GM18867 (cell line): ENCODE data around the gene NRXN3.
"Not testable (repeated sequence)": the region's sequence is repeated elsewhere in the genome, so short reads cannot be mapped to it uniquely, and the experiment has no call there.

Experiments used
- ATAC-seq: cut with Tn5 transposase; IDR thresholded peaks from one replicate; pipeline ENCODE4 v1.9.1; 2021; ENCODE audit warnings: mild to moderate bottlenecking, moderate library complexity; ENCODE audit not compliant: unreplicated experiment

The NRXN3 gene

DNA sequence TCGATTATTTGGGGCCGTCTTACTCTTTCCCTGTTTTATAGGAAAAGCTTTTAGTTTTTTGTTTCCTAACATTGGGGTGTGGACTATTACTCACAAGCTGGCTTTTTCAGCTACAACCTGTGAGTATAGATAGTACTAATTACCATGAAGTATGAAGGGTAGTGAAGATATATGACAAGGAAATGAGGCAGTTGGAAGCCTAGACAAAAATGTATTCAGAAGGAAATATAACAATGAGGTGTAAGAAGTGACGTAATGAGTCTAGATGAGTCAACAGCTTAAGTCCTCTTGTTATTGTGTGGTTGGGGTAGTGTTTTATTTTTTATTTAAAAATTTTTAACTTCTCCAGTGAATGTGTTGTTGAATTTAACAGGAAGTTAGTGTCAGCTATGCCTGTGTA is 804.5 kb downstream of the NRXN3 start:
- ATAC-seq, result no peak

DNA sequence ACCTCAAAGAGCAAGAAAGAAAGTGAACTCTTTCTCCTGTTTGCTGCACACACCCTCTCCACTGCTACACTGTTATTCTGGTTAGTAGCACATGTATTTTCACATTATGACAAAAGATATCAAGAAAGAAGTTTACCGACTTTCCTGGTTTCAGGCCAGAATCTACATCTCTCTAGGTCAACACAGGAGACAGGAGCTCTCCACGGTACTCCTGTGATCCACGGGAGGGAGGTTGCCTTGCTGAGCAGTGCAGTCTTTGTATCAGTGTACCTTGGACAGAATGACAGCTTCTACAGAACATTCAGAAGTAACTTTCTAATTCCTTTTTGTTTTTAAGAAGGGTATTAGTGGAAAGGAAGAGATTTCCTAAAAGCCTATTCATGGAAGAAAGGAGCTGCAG is 805.6 kb downstream of the NRXN3 start:
- ATAC-seq, result no peak

DNA sequence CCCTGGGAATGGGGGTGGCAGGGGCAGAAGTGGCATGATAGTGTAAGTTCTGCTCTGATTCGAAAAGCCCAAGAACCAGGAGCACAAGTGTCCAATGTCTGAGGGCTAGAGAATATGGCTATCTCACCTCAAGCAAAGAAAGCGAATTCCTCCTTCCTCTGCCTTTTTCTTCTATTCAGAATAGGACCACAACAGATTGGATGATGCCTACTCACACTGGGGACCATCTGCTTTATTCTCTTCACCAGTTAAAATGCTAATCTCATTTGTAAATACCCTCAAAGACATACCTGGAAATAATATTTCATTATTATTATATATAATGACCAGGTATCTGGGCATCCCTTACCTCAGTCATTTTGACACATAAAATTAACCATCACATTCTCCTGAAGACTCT is 808.7 kb downstream of the NRXN3 start:
- no peak for ATAC-seq

DNA sequence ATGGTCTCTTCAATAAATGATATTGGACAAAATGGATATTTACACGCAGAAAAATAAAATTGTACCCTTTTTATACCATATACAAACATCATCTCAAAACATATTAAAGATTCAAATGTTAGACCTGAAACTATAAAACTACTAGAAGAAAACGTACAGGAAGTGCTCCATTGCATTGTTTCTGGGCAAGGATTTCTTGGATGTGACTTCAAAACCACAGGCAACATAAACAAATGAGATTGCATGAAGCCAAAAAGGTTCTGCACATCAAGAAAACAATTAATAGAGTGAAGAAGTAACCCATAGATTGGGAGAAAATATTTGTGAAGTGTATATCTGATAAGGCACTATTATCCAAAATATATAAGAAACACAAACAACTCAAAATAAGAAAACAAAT is 812.4 kb downstream of the NRXN3 start:
- ATAC-seq, result no peak

DNA sequence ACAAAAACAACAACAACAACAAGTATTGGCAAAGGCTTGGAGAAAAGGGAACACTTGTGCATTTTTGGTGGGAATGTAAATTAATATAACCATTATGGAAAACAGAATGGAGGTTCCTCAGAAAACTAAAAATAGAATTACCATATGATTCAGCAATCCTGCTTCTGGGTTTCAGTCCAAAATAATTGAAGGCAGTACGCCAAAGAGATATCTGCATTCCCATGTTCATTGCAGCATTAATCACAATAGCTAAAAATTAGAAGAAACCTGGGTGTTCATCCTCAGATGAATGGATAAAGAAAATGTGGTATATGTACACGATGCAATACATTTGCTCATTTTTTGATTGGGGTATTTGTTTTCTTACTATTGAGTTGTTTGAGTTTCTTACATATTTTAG is 813.0 kb downstream of the NRXN3 start:
- no peak for ATAC-seq

DNA sequence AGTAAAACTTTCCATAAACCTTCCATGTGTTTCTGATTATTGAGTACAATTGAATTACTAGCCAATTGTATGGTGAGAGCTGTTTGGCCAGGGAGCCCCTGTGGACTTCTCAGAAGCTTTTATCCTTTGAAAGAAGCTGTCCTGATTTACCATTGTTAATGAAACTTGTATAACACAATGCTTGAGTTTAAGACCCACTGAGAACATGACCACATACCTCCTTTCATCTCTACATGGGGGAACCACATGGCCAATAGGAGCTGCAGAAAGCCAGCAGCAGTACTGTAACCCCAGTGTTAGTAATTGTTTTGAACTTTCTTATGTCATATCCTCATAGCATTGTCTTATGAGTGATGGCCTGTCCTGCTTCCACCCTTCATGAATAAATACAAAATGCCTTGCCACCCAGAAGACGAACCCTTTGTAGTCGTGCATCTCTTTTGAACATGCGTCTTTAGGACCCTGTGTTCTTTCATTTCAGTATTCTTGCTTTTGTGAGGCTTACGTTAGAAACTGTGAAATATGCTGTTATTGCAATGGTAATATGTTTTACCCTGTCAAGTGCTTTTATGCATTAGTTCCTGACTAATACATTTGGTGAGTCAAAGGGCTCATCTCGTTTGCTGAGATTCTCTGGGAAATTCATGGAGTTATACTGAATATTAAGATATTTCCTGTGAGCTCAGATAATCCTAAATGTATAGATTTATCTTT is 815.7 kb downstream of the NRXN3 start:
- ATAC-seq, result no peak

DNA sequence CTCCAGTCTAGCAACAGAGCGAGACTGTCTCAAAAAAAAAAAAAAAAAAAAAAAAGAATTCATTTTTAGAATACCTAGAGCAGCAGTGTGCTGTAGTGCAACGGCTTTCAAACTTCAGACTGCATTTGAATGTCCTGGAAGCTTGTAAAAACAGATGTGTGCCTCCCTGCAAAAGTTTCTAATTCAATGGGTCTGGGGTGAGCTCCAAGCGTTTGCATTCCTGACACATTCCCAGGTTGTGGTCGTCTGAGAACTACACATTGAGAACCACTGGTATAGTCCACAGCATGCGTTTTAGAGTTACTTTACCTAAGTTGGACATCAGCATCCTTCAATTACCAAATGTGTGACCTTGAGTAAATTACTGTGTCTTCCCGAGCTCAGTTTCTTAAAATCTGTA is 816.8 kb downstream of the NRXN3 start:
- no peak for ATAC-seq

DNA sequence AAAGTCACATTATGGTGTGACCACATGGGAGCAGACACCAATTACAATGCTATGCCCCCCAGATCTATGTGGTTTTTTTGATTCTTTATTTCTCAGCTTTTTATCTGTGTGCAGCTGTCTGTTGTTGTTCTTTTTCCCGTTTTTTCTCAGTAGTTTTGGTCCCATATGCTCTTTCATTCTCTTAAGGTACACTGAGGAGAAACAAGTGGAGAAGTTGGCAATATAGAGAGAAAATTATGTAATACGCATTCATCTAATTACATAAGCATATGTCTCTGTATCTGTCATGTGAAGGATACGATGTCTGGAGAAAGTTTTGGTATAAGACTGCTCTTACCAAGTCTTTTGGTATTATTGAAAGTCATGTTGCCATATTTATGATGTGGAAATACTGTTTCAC is 819.0 kb downstream of the NRXN3 start:
- ATAC-seq, result no peak

DNA sequence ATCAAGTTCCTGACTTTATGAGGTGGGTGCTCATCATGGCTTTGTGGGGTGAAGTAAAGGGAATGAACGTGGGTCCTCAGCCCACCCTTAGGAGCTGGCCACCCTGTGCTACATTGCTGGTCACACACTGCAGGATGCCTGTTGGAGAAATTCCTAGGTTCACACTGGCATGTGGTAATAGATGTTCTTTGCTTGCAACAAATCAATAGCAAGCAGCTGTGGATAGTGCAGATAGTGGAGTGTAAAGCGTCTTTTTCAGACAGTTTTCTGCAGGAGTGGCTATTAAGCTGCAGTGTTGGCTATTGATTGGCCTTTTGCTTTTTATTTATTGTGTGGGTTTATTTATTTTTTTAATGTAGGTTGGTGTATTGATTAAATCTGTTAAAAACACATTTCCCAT is 822.7 kb downstream of the NRXN3 start:
- no peak for ATAC-seq

DNA sequence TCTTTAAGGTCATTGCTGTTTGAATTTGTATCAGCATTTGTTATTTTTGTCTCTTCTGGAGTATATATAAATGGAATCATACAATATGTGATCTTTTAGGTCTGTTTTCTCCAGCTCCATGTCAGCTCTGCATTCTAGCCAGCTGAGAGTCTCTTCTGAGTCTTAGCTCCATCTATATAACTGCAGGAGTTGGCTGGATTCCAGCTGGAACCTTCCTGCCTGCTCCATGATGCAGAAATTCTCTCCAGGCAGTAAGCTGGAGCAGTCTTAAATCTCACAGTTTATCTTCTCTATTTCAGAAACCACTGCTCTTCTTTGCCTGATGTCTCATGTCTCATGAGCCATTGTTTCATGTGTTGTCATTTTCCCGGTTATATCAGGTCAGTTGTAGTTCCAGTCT is 827.6 kb downstream of the NRXN3 start:
- no peak for ATAC-seq

DNA sequence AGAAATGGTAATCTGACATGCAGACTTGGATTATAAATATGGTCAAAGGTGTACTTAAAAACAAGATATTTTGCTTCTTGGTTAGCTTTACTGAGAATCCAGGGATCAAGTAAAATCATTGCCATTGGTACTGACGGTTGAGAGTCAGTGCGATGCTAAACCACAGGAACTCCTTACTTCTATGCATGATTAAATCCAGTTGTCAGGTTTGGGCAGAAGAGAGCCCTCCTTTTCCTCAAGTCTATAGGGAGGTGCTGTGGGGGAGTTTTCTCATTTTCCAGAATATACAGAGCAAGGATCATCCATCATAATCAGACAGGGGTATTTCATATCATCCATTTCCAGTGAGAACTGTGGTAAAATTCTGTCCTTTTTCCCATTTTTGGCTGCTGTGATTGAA is 839.1 kb downstream of the NRXN3 start:
- ATAC-seq, result no peak

DNA sequence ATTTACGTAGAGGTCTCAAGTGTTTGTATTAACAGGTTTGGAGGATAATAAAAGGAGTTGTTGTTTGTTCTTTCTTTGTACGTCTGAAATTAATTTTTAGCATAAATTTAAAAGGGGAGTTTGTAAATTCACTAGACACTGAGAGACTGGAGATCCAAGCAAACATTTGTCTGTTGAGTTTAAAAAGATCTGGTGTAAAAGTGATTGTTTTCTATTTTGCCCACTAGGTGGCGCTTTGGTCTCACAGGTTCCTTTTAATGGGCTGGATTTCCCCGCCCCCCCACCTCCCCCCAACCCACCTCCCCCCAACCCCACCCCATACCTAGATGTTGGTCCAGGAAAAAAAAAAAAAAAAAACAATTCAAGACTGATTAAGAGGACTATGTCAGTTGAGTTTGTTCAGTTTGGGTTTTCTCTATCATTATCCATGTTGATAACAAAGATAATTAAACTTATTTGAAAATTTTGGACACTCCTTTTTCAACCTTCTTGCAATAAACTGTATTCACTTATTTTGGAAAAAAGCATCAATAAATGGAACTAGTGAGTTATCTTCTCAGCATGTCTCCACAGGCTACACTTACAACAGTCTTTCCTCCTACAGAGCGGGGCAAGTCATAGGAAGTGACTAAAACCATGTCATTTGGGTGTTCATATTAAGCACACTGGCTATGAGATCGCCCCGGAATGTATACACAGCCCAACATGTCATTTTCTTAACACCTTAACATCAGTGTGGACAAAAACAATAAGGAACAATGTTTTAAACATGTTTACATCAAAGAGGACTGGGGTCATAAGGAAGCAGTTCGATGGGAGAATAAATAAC is 841.1 kb downstream of the NRXN3 start:
- ATAC-seq, result no peak

DNA sequence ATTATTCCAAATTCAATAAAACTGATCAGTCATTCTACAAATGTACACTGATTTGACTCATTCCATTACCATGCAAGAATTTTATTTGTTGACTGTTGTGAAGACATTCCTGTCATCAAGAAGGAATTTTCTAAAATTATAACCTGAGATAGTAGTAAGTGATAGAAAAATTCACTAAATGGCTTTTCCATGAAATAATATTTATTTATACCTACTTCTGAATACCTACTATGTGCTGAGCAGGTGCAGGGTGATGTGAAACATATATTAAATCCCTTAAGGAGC is 841.7 kb downstream of the NRXN3 start:
- ATAC-seq, result no peak

DNA sequence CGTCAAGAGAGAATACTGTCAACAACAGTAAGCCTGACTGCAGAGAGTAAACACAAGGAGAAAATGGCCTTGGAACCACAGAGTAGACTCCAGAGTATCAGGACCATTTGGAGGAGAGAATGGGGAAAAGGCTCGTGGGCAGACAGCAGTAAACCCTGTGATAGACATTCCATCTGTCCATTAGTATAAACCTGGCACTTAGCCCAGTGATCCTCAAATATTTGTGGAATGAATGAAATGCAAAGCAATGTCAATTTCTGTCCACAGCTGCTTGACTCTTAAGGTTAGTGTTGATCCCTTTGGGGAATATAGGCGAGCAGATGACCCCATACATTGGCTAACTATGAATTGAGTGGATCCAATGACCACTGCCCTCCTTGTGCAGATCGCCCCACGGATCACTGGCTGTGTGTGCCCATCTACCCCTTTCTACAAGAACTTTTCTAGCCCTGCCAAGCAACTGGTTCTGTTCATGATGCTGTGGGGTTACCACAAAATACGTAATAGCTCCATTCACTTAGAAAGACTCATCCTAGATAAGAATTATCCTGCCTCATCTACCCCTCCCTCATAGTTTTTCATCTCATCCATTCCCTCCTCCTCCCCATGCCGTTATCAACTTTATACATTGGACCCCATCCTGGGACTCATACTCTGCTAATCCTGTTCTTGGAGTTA is 846.8 kb downstream of the NRXN3 start:
- ATAC-seq, result no peak

DNA sequence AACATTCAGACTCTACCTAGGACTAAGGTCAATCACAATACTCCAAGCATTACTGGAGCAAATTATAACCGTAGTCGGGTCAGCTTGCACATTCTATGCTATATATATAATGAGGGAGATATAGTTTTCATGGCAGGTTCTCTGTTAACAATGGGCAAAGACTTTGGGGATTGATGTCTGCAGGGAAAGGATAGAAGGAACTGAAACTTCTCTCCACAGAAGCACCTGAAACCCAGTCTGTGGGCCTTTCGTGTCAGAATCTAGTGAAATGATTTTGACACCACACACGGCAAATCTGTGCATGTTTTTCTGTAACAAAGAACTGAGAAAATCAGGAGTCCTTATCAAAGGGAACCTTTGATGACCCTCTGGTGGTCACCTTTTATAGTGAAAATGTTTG is 847.4 kb downstream of the NRXN3 start:
- ATAC-seq, result no peak

DNA sequence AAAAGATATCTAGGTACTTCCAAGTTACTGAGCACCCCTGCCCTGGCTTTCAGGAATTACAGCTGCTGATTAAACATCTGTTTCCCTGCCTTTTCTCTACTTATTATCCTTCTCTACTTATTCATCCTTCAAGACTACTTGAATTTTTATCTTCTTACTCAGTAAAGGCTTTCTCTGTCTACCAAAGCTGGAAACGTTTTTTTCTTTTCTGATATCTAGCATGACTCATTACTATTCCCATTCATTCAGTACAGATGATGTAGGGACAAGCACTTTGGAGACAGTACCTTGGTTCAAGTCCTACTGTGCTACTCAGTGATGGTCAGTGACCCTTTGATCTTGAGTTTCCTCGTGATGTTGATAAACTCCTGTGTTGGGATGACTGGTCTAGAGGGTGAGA is 848.7 kb downstream of the NRXN3 start:
- no peak for ATAC-seq

DNA sequence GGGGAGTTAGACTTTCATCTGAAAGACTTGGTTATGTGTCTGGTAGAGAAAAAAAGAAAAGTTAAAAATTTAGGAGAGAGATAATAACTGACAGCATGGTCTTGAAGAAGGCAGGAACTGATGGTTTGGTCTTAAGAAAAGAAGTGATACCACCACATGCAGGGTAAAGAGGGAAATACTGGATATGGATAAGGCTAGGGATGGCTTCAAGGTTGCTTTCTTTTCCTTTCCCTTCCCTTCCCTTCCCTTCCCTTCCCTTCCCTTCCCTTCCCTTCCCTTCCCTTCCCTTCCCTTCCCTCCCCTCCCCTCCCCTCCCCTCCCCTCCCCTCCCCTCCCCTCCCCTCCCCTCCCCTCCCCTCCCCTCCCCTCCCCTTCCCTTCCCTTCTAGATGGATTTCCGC is 849.7 kb downstream of the NRXN3 start:
- ATAC-seq, result not testable (repeated sequence)

DNA sequence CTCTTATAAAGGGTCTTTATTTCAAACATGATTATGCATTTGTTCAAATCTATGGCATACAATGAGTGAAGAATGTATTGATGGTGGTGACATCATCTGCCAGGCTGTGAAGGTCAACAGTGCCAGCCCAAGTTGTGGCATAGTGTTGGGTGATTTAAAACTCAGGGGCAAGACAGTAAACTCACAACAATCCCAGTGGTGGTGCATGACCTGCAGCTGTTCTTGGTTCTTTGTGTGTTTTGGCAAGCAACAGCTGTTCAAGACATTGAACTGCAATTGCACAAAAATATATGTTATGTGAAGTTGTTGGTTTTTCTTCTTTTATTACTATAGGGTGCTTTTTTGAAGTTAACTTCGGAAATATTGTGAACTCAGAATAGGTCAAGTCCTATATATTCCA is 851.6 kb downstream of the NRXN3 start:
- ATAC-seq, result no peak

DNA sequence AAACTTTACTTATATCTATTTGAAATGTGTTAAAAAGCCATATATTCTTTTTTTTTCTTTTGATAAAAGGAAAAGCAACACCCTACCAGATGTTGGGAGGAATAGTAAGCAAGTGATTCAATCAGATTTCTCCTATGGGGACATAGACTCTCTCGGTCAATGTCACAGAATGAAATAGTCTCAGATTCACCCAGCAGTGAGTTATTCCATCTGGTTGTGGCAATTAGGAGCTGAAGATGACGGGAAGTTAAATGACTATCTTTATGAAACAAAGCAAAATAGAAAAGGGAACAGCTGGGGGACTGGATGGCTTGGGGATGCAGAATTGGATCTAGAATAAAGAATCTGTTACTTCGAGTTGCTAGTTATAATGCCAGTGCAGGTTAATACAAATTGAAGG is 857.0 kb downstream of the NRXN3 start:
- no peak for ATAC-seq

DNA sequence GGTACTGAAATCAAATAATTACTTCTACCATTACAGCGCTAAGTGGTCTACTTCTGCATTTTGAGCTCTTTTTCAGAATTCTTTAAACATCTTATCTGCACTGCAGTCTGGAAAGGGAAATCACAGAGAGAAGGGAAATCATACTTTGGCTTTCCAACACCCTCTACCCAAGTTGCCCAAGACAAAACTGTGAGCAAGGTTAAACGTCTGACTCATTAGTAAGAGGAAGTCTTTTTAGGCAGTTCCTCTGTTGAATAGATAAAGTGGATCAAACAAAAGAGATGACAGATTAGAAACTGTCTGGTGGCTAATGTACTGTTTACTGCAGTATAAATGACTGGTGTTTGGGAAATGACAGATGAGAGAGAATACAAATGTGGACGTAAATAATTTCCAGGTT is 858.1 kb downstream of the NRXN3 start:
- ATAC-seq, result no peak

DNA sequence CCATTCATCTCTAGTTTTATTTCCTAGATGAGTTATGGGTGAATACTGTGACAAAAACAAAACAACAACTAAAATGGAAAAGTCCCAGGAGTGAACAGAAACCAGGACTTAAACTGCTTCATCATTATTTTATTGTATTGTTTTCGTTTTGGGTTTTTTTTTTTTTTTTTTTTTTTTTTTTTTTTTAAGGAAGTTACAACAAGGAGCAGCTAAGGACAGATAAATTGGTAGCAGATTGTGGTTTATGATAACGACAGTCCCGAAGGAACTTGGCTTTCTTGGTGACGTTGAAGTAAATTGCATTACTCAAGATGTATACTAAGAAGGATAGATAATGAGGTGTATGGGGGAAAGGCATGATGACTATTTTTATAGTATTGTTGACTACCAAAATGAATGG is 866.3 kb downstream of the NRXN3 start:
- ATAC-seq, result no peak

DNA sequence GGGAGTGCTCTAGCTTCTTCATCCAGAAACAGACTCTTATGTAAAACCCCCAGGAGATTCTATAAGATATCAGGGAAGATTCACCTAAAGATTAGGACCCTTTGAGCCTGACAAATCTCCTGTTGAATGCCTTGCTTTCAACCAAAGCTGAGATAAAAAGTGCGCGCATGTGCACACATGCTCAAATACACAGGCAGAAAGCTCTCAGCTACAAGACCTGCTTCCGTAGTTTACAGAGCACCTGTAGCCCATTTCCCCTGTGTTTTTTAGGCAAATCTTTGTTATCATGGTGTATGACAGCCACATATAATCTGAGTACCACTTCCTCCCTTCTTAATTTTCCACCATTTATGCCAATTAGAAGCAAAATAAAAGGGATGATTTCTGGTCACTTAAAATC is 866.9 kb downstream of the NRXN3 start:
- ATAC-seq, result no peak
